Liver (tissue), 9 donors: ENCODE data around the gene ANTXR1. TPM values are rescaled to one million over a fixed set of nuclear protein-coding genes. Genes with fewer than 3 reads are reported as not detected.

ENCODE experiments used
- DNase-seq: peaks from one replicate; pipeline ENCODE4 v3.0.0-alpha.2; 2017; ENCODE audit warnings: low spot score
- H3K27ac ChIP-seq, 2 donors: one replicate each; pipeline ENCODE4 v1.7.0; 2013; ENCODE audit warnings: inconsistent platforms in 2 of 2, low read length in 2 of 2, control low read depth in 1 of 2, low read depth in 1 of 2, mild to moderate bottlenecking in 1 of 2
- H3K27me3 ChIP-seq, 4 donors: one replicate each; pipeline versions ENCODE4 v1.6.1 to v1.7.0; 2013; ENCODE audit warnings: low read length in 3 of 4, inconsistent platforms in 1 of 4, mild to moderate bottlenecking in 1 of 4, moderate library complexity in 1 of 4; ENCODE audit not compliant: control insufficient read depth in 4 of 4, insufficient read depth in 4 of 4
- H3K36me3 ChIP-seq, 4 donors: one replicate each; pipeline versions ENCODE4 v1.6.1 to v1.7.0; 2013; ENCODE audit warnings: low read length in 3 of 4, mild to moderate bottlenecking in 3 of 4, low read depth in 1 of 4, moderate library complexity in 1 of 4; ENCODE audit not compliant: control insufficient read depth in 4 of 4, insufficient read depth in 3 of 4
- H3K4me1 ChIP-seq, 4 donors: one replicate each; pipeline versions ENCODE4 v1.6.1 to v1.7.0; 2013; ENCODE audit warnings: low read length in 3 of 4, mild to moderate bottlenecking in 3 of 4, moderate library complexity in 1 of 4; ENCODE audit not compliant: control insufficient read depth in 4 of 4, insufficient read depth in 4 of 4
- H3K4me3 ChIP-seq, 3 donors: one replicate each; pipeline versions ENCODE4 v1.6.1 to v1.7.0; 2013; ENCODE audit warnings: low read length in 3 of 3, control low read depth in 1 of 3, low read depth in 1 of 3, mild to moderate bottlenecking in 1 of 3
- H3K9ac ChIP-seq, 2 donors: one replicate each; pipeline ENCODE4 v1.7.0; 2013; ENCODE audit warnings: low read length in 2 of 2, mild to moderate bottlenecking in 2 of 2, moderate library complexity in 2 of 2, control low read depth in 1 of 2, low read depth in 1 of 2
- H3K9me3 ChIP-seq, 4 donors: one replicate each; pipeline versions ENCODE4 v1.6.1 to v1.7.0; 2013; ENCODE audit warnings: low read length in 3 of 4; ENCODE audit not compliant: control insufficient read depth in 4 of 4
- FOXA2 ChIP-seq: IDR thresholded peaks from 2 replicates; pipeline ENCODE4 v1.6.1; 2016; ENCODE audit warnings: antibody characterized with exemption
- HNF4A ChIP-seq, 2 donors: conservative IDR thresholded peaks; 2 replicates each; pipeline ENCODE4 v1.6.1; 2016; ENCODE audit warnings: antibody characterized with exemption in 2 of 2, mild to moderate bottlenecking in 2 of 2
- RAD21 ChIP-seq, 2 donors: IDR thresholded peaks; 2 replicates each; pipeline ENCODE4 v1.6.1; 2016; ENCODE audit warnings: antibody characterized with exemption in 2 of 2, mild to moderate bottlenecking in 2 of 2
- RXRA ChIP-seq, 2 donors: IDR thresholded peaks; 2 replicates each; pipeline ENCODE4 v1.6.1; 2017 to 2018; ENCODE audit warnings: antibody characterized with exemption in 2 of 2, mild to moderate bottlenecking in 1 of 2
- YY1 ChIP-seq: IDR thresholded peaks from 2 replicates; pipeline ENCODE4 v1.6.1; 2016; ENCODE audit warnings: antibody characterized with exemption, mild to moderate bottlenecking
- WGBS: extraction: QIAGEN DNeasy Blood & Tissue Kit; methylation state at CpG from one replicate; pipeline ENCODE4 v1.1.7; 2013; 5-methylcytosine and 5-hydroxymethylcytosine counted together
- polyA plus RNA-seq, 2 donors: library from polyadenylated mRNA; stranded (reverse) in 1 of 2; unstranded in 1 of 2; fragments of 200-250 nt in 1 of 2; fragments of >200 nt in 1 of 2; fragmentation: Nextera tagmentation in 1 of 2; extraction: Ambion mirVana in 1 of 2; gene quantifications; one replicate each; pipeline versions ENCODE4 v1.2.1 to v1.2.3, GENCODE V29; 2013 to 2015
- total RNA-seq, 2 donors: library from RNA; depleted of rRNA; stranded (reverse); fragments of >200 nt; gene quantifications; one replicate each; pipeline ENCODE4 v1.2.3, GENCODE V29; 2014
- TF ChIP-seq, protein P1 (sequence below): IDR thresholded peaks from 2 replicates; pipeline ENCODE4 v1.6.1; 2016; ENCODE audit warnings: antibody characterized with exemption
- donor health status: healthy.
- donor health status: healthy.
- donor health status: healthy.
- donor health status: healthy.
- donor health status: healthy.

Gene ANTXR1
- total and polyA plus RNA-seq, 4 donors: 0.60 to 3.6 (median 1.8) TPM

DNA sequence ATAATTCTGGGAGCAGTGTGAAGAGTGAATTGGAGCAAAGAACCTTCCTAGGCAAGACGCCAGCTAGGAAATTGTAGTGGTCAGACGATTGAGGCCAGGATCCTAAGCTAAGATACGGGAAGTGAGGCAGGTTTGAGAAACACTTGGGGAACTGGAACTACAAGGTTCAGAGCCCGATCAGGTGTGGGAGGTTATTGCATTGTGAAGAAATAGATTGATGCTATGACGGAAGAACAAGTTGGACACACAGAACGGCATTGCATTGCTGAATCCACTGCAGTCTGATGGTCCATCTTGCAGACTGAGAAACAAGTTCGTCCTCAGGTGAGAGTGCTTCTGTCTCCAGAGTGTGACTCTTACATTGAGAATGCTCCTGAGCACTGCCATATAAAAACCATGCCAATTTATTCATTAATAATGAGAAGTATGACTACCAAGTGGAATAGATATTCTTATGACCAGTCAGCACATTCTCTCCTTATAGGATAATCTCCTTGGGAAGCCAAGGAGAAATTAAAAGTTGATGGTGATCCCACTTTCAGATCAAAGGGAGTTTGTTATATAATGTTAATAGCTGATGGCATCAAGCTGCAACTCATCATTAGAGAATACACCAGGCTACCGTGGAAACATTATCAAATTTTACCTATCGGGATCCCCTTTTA lies 30.9 kb downstream of the ANTXR1 start:
- no peaks in the 10 kb centered on the region for H3K36me3 ChIP-seq
- no peak overlapping the region for H3K9ac ChIP-seq
- H3K27me3 ChIP-seq: no peaks in the 10 kb centered on the region
- H3K4me1 ChIP-seq: peaks cover 0 to 4% (median 3%) of the 10 kb centered on the region in 4 donors
- whole genome bisulfite sequencing: 88% methylated on average over 9 of the region's 9 CpGs
- TF ChIP-seq YY1: no peak
- TF ChIP-seq, protein P1, sequence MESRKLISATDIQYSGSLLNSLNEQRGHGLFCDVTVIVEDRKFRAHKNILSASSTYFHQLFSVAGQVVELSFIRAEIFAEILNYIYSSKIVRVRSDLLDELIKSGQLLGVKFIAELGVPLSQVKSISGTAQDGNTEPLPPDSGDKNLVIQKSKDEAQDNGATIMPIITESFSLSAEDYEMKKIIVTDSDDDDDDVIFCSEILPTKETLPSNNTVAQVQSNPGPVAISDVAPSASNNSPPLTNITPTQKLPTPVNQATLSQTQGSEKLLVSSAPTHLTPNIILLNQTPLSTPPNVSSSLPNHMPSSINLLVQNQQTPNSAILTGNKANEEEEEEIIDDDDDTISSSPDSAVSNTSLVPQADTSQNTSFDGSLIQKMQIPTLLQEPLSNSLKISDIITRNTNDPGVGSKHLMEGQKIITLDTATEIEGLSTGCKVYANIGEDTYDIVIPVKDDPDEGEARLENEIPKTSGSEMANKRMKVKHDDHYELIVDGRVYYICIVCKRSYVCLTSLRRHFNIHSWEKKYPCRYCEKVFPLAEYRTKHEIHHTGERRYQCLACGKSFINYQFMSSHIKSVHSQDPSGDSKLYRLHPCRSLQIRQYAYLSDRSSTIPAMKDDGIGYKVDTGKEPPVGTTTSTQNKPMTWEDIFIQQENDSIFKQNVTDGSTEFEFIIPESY: no peak
- H3K4me3 ChIP-seq: no peak overlapping the region
- H3K27ac ChIP-seq: no peak overlapping the region
- H3K9me3 ChIP-seq: no peaks in the 10 kb centered on the region
- no peak for DNase-seq

DNA sequence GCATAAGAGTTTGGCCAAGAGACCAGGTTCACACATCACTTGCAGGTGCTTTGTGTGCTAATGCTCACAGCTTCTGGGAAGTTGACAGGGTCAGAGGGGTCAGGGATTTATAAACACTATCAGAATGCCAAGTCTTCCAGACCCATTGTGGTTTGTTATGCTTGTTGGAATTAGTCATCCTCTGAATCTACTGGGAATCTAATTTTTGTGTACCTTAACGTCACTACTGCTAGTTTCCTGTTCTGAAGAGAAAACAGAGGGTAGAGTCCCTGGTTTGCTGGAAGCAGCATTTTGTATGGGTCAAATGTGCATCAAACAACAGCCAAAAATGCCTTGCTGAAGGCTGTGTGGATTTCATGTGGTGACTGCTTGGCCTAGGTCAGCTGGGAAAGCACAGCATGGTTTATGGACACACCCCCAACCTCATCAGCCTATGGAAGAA lies 33.3 kb downstream of the ANTXR1 start:
- H3K27ac ChIP-seq: no peak overlapping the region
- TF ChIP-seq YY1 (no peak), RAD21 (IDR thresholded peaks at IDR 0.05) (no peak), HNF4A (conservative IDR thresholded peaks at IDR 0.05) (peak in 1 of 2 donors; percentile 38), RXRA (IDR thresholded peaks at IDR 0.05) (peak in 1 of 2 donors; percentile 32), FOXA2 (no peak)
- no peaks in the 10 kb centered on the region for H3K9me3 ChIP-seq
- H3K27me3 ChIP-seq: no peaks in the 10 kb centered on the region
- 60% methylated on average over 1 of the region's 1 CpG for WGBS
- H3K4me1 ChIP-seq: peaks cover 0 to 4% (median 3%) of the 10 kb centered on the region in 4 donors
- H3K9ac ChIP-seq: no peak overlapping the region
- no peak for DNase-seq
- no peak overlapping the region for H3K4me3 ChIP-seq
- H3K36me3 ChIP-seq: no peaks in the 10 kb centered on the region

DNA sequence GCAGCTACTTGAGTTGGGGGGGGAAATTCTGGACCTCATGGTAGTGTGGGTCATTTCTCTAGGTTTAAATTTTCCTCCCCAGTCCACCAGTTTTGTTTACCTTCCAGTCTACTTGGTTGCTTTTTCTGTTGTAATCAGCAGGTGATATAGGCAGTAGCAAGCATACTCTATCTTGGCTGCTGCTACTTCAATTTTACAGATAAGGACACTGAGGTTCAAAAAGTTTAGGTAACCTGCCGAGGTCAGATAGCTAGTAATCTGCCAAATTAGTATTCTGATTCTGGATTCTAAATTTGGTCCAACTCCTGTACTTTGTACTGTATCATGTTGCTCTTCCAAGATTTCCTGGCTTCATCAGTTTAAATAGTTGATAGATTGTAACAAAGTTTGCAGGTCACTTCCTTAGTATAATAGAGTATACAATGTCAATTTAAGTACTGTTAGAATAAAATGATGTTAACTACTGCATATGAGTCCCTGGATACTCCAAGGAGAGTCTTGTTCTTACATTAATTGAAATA lies 34.7 kb downstream of the ANTXR1 start:
- no peak for DNase-seq
- no peaks in the 10 kb centered on the region for H3K36me3 ChIP-seq
- no peaks in the 10 kb centered on the region for H3K27me3 ChIP-seq
- no peak overlapping the region for H3K27ac ChIP-seq
- peaks cover 0 to 4% (median 3%) of the 10 kb centered on the region in 4 donors for H3K4me1 ChIP-seq
- 15% methylated on average over 1 of the region's 1 CpG for WGBS
- no peak overlapping the region for H3K9ac ChIP-seq
- peak; percentile 27 to 39 for TF ChIP-seq HNF4A (conservative IDR thresholded peaks at IDR 0.05)
- peak in 1 of 2 donors; percentile 15 for TF ChIP-seq RXRA (IDR thresholded peaks at IDR 0.05)
- no peak for TF ChIP-seq YY1
- no peak overlapping the region for H3K4me3 ChIP-seq
- no peaks in the 10 kb centered on the region for H3K9me3 ChIP-seq

DNA sequence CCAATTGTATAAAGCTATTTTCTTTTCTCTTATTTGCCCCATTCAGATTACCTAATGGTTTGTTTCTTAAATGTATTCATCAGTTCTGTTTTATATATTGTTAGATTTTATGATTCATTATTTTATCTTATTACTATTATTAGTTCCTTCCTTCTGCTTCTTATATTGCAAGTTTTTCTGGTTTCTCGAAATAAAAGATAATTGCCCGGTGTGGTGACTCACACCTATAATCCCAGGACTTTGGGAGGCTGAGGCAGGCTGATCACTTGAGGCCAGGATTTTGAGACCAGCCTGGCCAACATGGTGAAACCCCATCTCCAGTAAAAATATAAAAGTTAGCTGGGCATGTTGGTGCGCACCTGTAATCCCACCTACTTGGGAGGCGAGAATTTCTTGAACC lies 37.8 kb downstream of the ANTXR1 start:
- WGBS: 92% methylated on average over 4 of the region's 4 CpGs
- H3K4me3 ChIP-seq: no peak overlapping the region
- H3K27ac ChIP-seq: no peak overlapping the region

More for the DNA sequence above, 37.8 kb downstream of the ANTXR1 start:
- H3K27me3 ChIP-seq: no peaks in the 10 kb centered on the region
- DNase-seq: no peak
- TF ChIP-seq HNF4A (conservative IDR thresholded peaks at IDR 0.05): no peak
- no peak overlapping the region for H3K9ac ChIP-seq
- H3K9me3 ChIP-seq: no peaks in the 10 kb centered on the region
- H3K36me3 ChIP-seq: no peaks in the 10 kb centered on the region
- H3K4me1 ChIP-seq: peaks cover 0 to 8% (median 4%) of the 10 kb centered on the region in 4 donors
